Skeletal muscle tissue (tissue), 4 donors: ENCODE results near the gene ABLIM3. TPM values are rescaled to one million over a fixed set of nuclear protein-coding genes. Genes with fewer than 3 reads are reported as not detected.

Experiments
- H3K27ac ChIP-seq: one replicate; pipeline ENCODE4 v1.7.0; 2013; ENCODE audit warnings: mild to moderate bottlenecking, low read depth, low read length, inconsistent platforms
- H3K27me3 ChIP-seq, 3 donors: one replicate each; pipeline ENCODE4 v1.7.0; 2013; ENCODE audit warnings: low read length in 3 of 3; ENCODE audit not compliant: control insufficient read depth in 3 of 3, insufficient read depth in 3 of 3
- H3K36me3 ChIP-seq, 3 donors: one replicate each; pipeline ENCODE4 v1.7.0; 2013; ENCODE audit warnings: low read length in 3 of 3; ENCODE audit not compliant: control insufficient read depth in 3 of 3, insufficient read depth in 3 of 3
- H3K4me1 ChIP-seq, 3 donors: one replicate each; pipeline ENCODE4 v1.7.0; 2013; ENCODE audit warnings: low read length in 3 of 3, mild to moderate bottlenecking in 3 of 3; ENCODE audit not compliant: control insufficient read depth in 3 of 3, insufficient read depth in 3 of 3
- H3K4me3 ChIP-seq, 3 donors: one replicate each; pipeline ENCODE4 v1.7.0; 2013; ENCODE audit warnings: low read length in 3 of 3
- H3K9ac ChIP-seq, 3 donors: one replicate each; pipeline ENCODE4 v1.7.0; 2013; ENCODE audit warnings: low read length in 3 of 3, mild to moderate bottlenecking in 3 of 3, moderate library complexity in 2 of 3, low read depth in 1 of 3
- H3K9me3 ChIP-seq, 3 donors: one replicate each; pipeline ENCODE4 v1.7.0; 2013; ENCODE audit warnings: low read length in 3 of 3; ENCODE audit not compliant: control insufficient read depth in 3 of 3
- total RNA-seq: library from RNA; depleted of rRNA; stranded (reverse); fragments of >200 nt; gene quantifications from one replicate; pipeline ENCODE4 v1.2.3, GENCODE V29; 2014
- donor health status: Osteomylitis.

Gene ABLIM3
- total RNA-seq, 1 donor from 2014 or later = 15.1 TPM

DNA sequence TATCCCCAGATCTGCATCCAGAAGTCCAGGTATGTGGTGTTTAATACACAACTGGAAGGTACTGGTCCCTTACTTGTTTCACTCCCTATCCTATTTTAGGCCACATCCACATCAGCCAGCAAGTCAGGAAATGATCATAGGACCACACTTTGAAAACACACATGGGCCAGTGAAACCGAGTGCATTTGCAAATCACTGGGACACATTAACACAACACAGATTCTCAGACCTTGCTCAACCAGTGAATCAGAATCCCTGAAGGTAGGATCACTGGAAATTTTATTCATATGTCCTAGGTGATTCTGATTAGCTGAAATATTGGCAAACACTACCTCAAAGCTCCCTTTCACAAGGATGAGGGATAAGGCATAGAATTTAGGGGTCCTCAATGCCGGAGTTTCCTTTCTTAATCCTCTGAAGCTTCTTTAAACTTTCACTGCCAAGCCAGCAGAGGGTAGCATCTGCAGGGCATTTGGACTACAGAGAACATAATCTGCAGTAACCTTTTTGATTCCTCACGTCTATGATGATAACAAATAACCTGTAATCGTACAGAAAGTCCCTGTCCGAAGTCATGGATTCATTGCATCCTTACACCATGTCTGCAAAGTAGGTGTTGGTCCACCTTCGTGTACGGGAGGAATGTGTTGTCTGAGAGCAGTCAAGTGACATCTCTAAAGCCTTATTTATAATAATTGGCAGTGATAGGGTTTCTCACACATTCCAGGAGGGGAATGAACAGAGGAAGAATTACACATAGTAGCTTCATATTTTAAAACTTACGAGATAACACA, 11.0 kb upstream of the ABLIM3 start:
- H3K9ac ChIP-seq = no peak overlapping the region
- H3K9me3 ChIP-seq = no peaks in the 10 kb centered on the region
- H3K4me1 ChIP-seq = peaks cover 8 to 10% (median 8%) of the 10 kb centered on the region in 3 donors
- no peak overlapping the region for H3K4me3 ChIP-seq
- H3K36me3 ChIP-seq = no peaks in the 10 kb centered on the region
- H3K27me3 ChIP-seq = no peaks in the 10 kb centered on the region
- H3K27ac ChIP-seq = no peak overlapping the region

DNA sequence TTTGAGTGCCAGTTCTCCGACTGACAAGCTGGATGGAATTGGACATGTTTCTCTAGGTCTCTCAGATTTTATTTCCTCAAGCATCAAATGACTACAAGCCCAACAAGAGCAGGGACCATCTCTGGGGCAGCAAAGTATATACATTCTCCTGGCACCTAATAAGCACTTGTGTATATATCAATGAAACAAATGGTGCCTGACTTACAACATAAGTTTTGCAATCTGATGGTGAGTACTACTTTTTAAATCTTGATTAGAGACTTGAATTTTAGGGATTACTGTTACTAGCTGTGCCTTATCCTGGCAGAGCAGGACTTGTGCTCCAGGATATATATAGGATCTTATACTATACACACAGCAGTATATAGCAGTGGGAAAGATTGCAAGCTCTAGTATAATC, 8.8 kb upstream of the ABLIM3 start:
- Histone ChIP-seq H3K27me3 (no peaks in the 10 kb centered on the region), H3K9me3 (no peaks in the 10 kb centered on the region), H3K27ac (no peak overlapping the region), H3K4me3 (no peak overlapping the region), H3K36me3 (no peaks in the 10 kb centered on the region), H3K9ac (no peak overlapping the region), H3K4me1 (peaks cover 8 to 11% (median 10%) of the 10 kb centered on the region in 3 donors)

DNA sequence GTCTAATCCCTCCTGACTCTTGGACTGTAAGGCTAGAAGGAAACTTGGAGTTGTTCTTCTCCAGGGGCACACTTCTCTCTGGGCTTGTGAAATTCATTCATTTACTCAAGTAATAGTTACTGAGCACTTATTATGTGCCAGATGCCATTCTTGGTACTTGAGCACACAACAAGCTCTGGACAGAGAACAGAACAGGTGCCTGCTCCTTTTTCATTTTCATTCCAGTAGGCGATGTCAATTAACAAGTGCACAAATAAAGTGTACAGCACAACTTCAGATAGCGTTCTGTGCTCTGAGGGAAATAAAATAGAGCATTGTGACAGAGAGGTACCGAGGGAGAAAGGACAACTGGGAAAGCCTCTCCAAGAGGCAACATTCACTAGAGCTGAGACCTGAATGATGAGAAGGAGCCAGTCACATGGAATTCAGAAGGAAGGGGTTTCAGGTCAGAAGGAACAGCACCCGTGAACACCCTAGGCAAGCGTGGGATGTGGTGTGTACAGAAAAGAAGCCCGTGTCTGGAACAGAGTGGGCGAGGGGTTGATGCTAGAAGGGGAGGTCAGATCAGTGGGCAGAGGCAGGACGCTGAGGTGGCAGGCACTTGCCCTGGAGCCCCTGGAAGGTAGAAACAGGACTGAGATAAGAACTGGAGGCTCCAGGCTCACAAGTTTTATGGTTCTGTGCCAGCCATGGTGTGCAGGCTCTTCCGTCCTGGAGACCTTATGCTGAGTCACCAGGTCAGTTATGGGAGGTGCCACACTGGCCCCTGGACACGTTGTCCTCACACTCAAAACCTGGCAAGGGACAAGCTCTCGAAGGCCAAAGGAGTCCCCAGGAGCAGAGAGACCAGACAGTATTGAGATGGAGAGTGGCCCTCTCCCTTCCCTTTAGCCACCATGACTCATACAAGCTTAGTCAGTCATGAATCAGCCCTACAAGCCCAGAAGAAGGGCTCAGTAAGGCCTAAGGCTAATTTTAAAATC, 7.2 kb upstream of the ABLIM3 start:
- peak overlapping the region; percentile 33 for H3K27ac ChIP-seq
- H3K4me1 ChIP-seq = peaks cover 8 to 11% (median 10%) of the 10 kb centered on the region in 3 donors
- H3K9ac ChIP-seq = no peak overlapping the region

DNA sequence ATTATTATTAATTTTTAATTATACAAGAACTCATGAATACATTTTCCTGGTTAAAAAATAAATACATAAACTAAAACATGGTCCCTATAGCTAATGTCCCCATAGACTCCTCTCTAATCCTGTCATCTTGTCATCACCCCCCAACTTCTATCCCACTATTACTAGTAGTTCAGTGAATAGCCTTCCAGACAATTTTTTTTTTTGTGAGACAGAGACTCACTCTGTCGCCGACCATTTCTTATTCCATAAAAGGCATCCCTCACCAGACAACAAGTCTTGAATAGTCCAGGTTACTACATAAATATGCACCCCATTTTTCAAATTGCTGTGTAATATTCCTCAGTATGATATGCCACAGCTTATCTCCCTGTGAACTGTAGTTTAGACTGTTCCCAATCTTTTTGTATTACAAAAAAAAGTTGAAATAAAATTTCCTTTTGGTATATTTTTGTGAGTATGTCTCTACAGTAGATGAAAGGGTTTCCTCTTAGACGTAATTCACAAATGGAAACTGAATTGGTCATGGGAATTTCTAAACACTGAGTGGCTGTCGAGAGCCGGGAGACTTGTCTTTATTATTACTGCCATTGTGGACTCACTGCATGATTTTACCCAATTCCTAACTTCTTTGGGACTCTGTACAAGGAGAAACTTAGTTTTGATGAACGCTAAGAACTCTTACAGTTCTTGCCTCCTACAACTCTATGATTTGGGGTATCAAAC, 6.4 kb upstream of the ABLIM3 start:
- Histone ChIP-seq H3K36me3 (no peaks in the 10 kb centered on the region), H3K4me3 (no peak overlapping the region), H3K27me3 (no peaks in the 10 kb centered on the region), H3K9me3 (no peaks in the 10 kb centered on the region), H3K9ac (no peak overlapping the region), H3K27ac (peak overlapping the region; percentile 1), H3K4me1 (peaks cover 8 to 11% (median 10%) of the 10 kb centered on the region in 3 donors)

More for the DNA sequence above, 7.2 kb upstream of the ABLIM3 start:
- Histone ChIP-seq H3K27me3 (no peaks in the 10 kb centered on the region), H3K9me3 (no peaks in the 10 kb centered on the region), H3K36me3 (no peaks in the 10 kb centered on the region), H3K4me3 (no peak overlapping the region)

DNA sequence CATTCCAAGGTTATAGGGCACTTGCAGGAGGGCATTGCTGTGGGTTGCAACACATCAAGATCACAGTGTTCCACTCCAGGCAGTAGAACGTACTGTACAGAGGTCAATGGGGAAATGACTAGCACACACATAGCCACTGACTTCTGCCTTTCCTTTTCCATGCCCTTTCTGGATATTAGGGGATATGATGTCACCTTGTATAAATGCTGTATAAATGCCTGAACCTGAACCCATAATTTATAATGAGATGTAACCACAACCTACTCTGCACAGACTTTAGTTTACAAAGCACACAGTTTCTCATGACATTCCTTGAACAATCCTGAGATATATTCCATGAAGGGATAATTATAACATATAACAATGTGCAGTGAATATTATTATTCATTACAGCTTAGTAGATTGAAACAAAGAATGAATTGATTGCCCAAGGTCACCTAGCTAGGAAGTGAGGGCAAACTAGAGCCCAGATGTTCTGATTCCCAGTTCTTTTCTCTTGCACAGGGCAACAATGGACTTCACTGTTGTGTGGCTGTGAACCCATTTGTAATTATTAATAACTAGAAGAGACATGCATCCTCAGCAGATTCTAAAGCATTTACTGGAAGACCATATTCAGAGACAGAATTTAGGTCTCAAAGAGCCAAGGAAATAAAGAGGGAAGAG, 5.6 kb upstream of the ABLIM3 start:
- Histone ChIP-seq H3K9ac (no peak overlapping the region), H3K4me1 (peaks cover 8 to 11% (median 10%) of the 10 kb centered on the region in 3 donors), H3K27ac (no peak overlapping the region), H3K4me3 (no peak overlapping the region), H3K36me3 (no peaks in the 10 kb centered on the region), H3K27me3 (no peaks in the 10 kb centered on the region), H3K9me3 (no peaks in the 10 kb centered on the region)

DNA sequence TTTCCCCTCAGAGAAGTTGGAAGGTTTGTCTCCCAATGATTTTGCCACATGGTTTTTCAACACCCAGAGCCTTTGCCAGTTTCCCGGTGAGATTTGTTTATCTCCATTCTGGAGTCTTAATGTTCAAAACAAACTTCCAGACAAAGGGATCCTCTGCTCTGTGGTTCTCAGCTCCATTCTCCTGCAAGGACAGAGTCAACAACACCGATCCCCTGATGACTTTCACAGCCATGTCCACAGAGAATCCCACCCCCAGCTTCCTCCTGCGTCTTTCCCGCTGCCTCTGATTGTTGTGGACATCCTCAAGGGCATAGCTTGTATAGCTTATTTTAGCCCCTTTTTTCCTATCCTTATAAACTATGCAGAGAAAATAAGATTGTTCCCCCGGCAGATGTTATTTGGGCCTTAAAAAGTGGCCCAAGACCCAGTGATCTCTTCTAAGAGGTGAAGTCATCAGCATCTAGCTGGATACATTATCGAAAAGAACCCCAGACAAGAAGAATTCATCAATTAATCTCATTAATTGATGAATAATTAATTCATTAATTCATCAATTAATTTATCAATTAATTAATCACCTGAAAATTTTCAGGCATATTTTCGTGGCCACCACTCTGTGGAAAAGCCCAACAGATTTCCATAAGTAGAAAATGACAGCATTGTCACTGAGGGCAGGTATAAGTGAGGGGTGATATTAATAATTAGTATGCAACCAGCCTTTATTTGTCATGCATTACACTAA, 2.9 kb upstream of the ABLIM3 start:
- Histone ChIP-seq H3K9me3 (no peaks in the 10 kb centered on the region), H3K36me3 (no peaks in the 10 kb centered on the region), H3K27ac (peak overlapping the region; percentile 23), H3K4me1 (peaks cover 24 to 29% (median 29%) of the 10 kb centered on the region in 3 donors), H3K9ac (no peak overlapping the region), H3K4me3 (no peak overlapping the region), H3K27me3 (no peaks in the 10 kb centered on the region)

DNA sequence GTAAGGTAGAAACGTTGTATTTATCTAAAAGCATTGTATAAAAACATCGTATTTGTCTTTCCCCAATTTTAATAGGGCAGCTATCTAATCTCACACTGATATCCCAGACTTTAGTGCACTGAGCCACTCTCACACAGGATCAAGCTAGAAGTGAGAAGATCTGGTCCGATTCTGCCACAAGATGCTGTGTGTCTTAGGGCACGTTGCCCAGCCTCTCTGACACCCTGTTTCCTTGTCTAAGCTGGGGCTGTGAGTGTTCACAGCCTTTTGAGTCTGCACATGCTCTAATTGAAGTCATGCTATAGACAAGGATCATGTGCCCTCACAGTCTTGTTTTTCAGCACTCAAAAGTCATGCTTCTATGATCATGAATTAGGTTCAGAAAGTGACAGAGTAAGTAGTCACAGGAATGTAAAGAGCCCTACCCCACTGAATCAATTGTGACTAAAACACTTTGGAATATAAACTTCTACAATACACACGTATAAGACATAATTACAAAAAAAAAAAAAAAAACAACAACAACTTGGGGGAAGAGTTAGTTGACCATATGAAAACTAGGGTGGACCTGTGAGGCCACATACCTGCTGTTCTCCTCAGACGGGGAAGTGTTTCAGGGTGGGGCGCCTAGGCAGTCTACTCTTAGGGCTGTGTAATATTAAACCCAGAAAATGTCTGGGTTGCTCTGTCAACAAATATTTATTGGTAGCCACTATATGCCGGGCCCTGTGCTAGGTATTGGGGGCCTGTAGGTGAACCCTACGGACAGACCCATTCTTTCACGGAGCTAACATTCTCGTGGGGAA, 893 bp upstream of the ABLIM3 start:
- no peak overlapping the region for H3K9ac ChIP-seq
- H3K4me1 ChIP-seq = peaks cover 22 to 31% (median 31%) of the 10 kb centered on the region in 3 donors
- no peaks in the 10 kb centered on the region for H3K9me3 ChIP-seq
- no peak overlapping the region for H3K27ac ChIP-seq
- no peaks in the 10 kb centered on the region for H3K27me3 ChIP-seq
- H3K36me3 ChIP-seq = no peaks in the 10 kb centered on the region
- H3K4me3 ChIP-seq = no peak overlapping the region

DNA sequence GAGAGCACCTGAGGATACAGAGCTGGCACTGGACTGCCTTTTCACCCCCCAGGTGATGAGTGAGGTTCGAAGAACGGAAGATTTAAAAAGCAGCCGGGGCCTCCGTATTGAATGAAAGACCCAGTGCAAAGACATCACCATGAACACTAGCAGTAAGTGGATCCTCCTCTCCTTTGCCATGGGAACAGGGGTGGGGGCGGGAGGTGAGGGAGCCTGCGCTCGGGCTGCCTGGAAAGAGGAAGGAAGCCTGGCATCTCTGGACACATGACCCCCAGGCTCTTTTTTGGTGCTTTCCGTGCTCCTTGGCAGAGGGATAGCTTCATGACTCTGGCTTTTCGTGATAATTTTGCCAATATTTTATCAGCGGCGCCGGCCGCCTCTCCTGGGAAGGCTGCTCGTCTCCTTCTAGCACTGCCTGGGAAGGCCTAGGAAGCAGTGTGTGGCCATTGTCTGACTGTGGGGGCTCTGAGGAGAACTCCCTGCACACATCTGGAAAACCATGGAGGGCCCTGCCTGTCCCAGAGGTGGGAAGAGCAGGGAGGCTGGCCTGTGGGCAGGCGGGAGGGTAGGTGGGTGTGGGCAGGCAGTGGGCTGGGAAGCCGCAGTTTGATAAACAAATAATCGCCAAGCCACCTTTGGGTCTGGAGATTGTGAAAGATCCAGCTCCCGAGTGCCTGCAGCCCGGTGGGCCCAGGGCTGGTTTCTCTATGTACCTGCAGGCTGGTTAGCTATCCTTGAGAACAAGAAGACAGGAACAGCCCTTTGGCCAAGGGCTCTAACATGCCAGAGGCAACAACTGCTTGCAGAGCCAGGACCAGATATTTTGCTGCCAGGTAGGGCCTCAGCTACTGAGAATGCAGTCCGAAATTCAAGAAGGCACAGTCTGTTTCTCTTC, 911 bp downstream of the ABLIM3 start:
- Histone ChIP-seq H3K4me3 (peak overlapping the region; percentile 78 to 83 (median 79)), H3K9me3 (no peaks in the 10 kb centered on the region), H3K4me1 (peaks cover 22 to 31% (median 29%) of the 10 kb centered on the region in 3 donors), H3K27me3 (no peaks in the 10 kb centered on the region), H3K27ac (peak overlapping the region; percentile 82), H3K36me3 (no peaks in the 10 kb centered on the region), H3K9ac (peak overlapping the region; percentile 72 to 81 (median 80))
